Stimulated activated CD8-positive, alpha-beta memory T cell treated with anti-CD3 and anti-CD28 coated beads, Interleukin-2, amount 100 ng/mL, for 1 hour (primary cell): ENCODE measurements around the gene MINDY4B.

ENCODE experiments used
- DNase-seq, 2 donors: peaks; one replicate each; pipeline ENCODE4 v3.0.0-alpha.2; 2020; ENCODE audit warnings: low read depth in 2 of 2

MINDY4B gene

DNA sequence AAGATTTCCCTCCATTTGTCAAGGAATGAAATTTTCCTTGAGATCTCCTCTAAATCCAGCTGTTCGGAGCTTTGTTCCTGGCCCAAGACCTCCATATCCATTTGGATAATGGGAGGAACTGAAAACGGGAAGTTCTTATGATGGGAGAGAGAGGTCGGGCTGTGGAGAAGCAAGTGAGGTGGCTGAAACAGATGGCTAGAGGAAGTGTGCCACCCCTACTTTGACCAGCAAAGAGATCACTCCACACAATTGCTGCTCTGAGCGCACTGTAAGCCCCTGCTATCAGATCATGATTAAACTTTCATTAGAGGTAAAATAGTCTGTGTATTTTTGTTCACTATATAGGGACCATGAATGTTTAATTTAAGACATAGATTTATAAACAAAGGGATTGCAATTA, at the start of gene MINDY4B:
MINDY4B (minus strand) TSS at position 101 of the 400 bp plus-strand sequence; CDS start at position 101, 0 bp downstream.
- no peak for DNase-seq

DNA sequence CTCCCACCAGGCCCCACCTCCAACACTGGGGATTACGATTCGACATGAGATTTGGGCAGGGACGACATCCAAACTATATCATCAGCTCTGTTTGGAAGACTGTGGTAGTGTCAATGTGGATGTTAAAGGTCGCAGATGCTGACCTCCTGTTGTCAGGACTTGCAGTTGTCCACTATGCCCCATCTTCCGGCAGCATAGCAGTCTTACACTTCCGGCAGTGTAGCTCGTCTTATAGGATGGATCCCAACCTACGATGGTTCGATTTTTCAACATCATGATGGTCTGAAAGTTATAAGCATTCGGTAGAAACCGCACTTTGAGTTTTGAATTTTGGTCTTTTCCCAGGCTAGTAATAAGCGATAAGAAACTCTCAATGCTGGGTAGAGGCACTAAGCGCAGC, 46.7 kb upstream of the MINDY4B start:
- DNase-seq = no peak

DNA sequence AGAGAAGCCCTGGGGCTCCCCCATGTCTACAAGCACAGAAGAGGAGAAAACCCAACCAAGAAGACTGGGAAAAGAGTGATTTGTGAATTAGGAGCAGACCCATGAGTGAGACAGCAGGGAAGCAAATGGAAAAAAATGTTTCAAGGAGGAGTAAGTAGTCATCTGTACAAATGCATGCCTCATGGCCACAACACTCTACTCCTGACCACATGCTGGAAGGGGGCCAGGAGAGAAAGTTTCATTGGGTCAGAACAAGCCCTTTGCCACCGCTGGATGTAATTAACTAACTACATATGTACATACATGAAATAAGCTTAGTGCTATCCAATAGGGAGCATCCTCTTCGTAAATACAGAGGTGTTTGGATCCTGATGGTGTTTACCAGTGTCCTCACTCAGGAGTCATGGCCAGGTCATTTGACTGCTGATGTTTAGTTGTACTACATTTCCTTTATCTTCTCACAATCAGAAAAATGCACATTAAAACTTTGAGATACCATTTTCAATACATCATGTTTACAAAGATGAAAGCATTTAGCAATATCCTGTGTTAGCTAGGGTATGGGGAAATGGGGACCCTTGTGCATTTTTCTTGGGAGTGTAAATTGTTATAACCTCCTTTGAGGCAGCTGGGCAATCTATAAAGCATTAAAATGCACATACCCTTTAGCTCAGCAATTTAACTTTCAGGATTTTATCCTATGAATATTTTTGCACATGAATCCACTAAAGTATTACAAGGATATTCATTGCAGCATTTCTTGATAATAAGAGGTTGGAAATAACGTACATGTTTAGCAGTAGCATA, 40.2 kb upstream of the MINDY4B start:
- DNase-seq = no peak

DNA sequence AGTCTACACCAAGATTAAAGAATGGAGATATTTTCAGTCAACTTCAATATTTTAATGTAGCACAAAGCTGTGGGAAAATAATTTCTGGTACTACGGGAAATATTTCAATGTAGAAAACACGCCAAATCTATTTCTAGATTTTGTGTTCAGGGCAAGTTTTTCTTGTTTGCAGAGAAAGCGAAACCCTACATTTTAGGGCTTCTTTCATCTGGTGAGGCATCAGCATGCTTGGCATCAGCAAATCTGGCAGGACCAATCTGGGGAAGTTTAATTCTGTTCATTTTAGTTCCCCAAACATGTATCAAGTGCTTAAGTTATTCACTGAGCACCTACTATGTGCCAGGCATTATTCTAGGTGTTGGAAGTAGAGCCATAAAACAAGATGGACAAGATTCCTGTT, 37.0 kb upstream of the MINDY4B start:
- no peak for DNase-seq

DNA sequence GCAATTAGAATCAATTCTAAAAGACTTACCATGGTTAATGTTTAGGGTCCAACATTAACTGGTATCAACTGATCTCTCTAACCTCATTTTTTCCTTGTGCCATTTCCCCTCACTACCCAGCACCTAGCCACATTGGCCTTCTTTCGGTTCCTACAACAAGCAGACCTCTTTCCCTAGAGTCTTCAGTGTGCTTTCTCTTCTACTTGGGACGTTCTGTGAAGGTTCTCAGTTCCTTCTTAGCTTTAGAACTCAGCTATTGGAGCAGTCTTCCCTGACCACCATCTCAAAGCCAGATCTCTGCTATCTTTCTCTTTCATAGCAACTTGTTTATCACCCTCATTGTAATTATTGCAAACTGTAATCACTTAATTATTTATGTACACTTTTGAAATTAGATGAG, 31.5 kb upstream of the MINDY4B start:
- no peak for DNase-seq

DNA sequence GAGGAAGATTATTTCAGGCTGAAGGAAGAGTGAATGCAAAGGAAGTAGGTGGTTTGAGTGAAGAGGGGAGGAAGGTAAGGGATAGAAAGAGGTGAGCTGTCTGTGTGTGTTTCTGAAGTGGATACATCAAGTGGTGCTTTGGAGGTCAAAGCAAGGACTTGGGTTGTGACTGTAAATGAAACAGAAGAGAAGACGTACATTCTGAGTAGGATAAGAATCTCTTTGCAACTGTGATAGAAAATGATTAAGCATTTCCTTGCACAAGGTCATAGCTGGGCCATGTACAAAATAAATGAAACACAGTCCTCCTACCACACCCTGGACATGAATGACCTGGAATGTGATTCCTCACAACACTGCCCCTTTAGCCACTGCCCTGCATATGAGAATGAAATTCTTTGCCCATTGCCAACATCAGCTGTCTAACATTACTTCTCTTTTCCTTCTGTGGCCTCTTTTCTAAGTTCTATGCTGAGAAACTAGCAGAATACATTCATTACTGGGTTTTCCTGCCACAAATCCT, 28.3 kb upstream of the MINDY4B start:
- DNase-seq = no peak

DNA sequence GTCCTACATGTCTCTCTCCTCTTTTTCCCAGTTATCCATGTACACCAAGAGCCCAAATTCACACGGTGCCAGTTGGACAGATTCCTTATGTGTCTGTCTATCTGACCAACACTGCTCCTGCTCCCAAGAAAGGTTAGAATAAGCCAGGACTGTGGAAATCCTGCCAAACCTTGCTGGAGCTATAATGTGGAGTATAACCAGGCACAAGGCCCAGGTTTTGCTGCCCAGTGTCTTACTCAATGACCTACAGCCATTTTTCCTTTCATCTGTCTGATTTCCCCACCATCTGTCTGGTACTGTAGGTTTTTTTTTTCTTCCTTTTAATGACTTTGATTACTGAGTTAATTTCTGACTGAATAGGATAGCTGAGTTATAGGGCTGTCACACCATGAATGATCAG, 26.5 kb upstream of the MINDY4B start:
- no peak for DNase-seq

DNA sequence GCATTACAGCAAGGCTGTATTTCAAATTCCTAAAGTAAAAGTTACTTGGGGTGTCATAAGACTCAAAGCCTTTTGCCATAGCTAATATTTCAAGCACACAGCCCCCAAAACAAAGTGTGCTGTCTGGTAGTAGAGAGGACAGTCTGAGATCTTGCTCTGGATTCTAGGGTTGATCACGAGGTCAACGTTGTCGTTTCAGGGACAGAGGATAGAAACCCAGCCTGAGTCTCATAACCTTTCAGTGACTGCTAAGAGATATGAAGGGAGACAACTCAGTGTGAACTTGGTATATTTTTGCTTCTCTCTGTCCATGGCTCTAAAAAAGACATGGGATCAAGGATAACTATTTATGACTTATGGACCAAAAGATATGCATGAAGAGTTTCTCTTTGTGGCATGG, 25.6 kb upstream of the MINDY4B start:
- no peak for DNase-seq

DNA sequence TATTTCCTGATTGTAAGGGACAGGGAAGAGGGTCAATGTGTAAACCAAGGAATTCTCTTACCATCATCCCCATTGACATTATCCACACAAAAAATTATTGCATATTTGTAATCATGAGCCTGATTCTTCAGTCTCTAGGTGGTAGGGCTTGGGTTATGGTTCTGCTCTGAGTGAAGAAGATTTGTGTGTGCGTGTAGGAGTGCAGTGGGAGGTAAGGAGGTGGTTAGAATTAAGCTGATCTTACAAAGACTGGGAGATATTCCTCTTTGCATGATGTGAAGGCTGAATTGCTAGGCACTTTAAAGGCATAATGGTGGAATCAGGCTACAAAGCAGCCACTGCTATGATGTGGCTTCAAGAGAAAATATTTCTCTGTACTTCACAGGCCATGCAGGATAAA, 23.0 kb upstream of the MINDY4B start:
- DNase-seq = no peak

DNA sequence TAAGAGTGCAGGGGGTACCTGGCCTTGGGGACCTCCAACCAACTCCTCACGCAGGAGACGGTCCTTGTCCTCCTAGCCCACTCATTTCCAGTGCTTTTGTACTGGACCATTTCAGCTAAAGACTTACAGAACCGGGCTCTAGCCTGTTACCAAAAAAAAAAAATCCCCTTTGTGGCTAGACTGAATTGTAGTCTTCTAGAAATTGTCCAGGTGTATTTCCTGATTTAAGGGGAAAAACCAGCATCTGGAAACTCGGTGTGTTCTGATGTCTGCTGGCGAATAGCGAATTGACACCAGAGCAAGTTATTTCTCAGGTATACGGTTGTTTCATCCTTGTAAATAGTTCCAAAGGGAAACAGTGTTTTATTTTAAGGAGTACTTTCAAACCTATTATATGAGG, 21.1 kb upstream of the MINDY4B start:
- no peak for DNase-seq

DNA sequence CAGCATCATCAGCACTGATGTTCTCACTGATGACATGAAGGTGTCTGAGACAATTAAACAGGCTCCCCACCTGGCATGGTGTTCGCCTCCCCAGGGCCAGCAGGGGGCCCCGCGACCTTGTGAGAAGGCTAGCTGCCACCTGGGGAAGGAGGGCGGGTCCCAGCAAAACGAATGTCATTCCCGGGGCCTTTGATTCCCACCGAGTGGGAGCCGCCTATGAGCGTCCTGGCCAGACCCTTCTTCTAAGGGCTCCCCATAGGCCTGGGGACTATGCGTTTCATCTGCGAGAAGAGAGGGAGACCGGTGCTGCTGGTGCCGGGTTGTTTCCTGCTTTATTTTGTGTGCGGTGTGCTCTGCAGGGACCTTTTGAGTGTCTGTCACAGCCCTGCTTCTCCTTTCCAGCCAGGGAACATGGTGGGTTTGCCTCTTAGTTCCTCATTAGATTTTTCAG, 20.5 kb upstream of the MINDY4B start:
- DNase-seq = peak in 1 of 2 donors; percentile 16

DNA sequence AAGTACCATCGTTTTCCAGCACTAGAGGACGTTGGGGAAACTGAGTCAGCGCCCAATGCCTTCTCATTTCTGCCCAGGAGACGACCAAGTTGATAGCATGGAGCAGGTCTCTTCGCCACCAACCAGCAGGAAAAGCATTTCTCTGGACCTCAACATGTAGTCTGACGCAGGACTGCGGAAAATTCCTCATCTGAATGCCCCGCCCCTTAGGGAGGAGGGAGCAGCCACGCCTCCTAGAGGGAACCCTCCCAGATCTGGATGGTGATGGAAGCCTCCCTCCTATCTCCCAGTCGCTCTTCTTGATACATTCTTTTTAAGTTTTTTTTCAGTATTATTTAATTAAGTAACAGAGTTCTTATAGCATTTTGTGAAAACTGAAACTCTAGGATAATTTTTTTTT, 17.4 kb upstream of the MINDY4B start:
- no peak for DNase-seq

DNA sequence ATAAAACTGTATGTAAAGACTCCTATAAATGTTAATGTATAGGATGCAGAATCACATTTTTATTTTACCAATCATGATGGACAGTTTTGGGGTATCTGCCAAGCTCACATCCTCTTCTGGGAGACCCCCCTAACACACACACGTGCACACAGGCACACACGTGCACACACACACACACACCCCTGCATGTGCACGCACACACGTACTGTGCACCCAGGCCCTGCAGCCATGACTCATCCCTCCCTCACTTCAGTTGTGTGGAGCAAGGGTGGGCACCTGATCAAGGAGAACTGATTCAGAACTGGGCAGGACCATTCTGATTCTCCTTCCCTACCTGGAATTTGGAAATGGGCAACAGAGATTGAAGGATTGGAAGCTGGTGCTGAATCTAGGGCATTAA, 16.0 kb upstream of the MINDY4B start:
- DNase-seq = no peak

DNA sequence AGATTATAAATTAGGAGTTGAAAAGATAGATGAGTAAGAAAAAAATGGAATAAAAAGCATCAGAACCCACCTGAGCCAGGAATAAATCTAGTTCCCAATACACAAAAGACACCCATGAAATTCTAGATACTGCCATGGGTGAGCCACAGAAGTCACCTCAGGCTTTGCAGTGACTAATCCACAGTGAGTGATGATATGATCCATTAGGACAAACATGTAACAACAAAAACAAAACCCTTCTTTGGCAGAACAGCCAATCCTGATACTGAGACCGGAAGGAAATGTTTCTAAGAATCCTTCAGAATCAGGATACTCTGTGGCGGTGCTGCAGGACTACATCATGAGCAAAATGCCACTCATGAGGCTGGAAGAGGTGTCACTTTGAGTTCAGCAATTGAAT, 15.0 kb upstream of the MINDY4B start:
- no peak for DNase-seq

DNA sequence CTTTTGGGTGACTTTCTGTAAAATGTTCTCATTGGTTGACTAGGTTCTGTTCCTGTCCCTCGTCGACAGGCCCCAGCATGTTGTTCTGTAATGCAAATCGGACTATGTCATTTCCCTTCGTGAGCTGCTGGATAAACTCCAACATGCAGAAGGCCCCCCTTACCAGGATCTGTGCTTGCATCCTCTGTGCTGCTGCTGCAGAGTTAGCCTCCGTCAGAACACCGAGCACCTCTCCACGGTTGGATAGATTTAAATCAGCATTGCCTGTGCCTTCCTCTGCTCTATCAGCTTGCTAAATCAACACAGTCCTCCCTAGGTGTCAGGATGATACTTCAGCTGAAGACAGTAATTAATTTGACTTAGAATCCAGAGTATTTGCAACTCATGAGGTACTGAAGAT, 12.7 kb upstream of the MINDY4B start:
- DNase-seq = no peak

DNA sequence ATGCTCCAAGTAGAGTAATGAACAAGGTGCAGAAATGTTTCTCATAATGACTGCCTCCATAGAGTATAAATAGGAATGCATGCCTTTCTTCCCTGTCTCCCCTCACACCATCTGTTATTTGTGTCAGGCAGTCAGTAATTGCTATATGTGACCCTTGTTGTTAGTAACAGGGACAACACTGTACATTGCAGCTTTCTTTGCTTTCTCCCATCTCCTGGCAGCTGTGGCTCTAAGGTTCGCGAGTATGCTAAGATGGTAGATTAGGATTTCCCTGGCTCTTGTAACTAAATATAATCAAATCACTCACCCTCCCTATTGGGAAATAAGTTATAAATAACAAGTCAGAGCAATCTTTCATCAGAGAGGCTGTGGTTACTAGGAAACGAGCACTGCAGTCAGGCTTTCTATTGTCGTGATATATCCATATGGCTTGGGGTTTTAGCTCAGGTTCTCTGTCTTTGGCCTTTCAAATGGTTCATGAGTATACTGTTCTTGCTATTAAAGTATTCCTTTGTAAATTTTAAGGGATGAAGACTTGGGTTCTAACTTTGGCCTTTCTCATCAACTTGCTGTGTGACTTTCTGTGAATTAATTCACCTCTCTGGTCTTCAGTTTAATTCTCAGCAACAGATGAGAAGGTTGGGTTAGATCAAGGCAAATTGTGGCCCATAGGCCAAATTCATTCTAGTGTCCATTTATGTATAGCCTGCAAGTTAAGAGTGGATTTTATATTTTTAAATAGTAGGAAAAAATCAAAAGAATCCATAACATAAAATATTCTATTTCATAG, 8.1 kb upstream of the MINDY4B start:
- no peak for DNase-seq

DNA sequence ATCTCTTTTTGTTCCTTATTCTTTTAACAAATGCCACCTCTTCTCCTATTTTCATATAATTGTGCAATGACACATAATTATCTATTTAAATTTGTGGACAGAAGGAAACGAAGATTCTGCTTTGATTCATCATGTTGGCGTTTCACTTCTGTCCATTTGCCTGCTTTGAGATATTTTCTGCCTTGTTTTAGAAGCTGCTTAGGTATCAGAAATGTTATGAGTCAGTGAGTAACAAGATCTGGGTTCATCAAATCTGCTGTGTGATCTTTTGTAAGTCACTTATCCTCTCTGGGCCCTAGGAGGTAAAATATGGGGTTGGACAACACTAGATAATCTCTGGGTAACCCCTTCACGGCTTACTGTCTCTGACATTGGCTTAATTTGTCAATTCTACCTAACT, 7.3 kb upstream of the MINDY4B start:
- no peak for DNase-seq

DNA sequence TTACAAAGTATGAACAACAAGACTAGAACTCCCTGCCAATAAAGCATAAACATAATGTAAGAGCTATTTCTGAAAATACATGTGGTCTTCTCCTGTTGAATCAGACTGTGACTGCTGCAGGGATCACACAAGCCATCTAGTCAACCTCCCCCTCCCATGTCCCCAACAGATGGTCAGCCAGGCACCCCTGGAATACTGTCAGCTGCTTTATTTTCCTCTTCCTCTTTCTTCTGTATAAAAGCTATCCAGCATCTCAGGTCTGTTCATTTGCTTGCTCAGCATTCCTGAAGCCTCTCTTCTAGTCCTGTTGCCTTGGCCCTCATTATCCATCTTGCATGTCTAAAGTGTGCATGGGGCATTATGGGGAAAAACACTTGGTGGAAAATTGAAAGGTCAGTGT, 6.5 kb upstream of the MINDY4B start:
- no peak for DNase-seq

DNA sequence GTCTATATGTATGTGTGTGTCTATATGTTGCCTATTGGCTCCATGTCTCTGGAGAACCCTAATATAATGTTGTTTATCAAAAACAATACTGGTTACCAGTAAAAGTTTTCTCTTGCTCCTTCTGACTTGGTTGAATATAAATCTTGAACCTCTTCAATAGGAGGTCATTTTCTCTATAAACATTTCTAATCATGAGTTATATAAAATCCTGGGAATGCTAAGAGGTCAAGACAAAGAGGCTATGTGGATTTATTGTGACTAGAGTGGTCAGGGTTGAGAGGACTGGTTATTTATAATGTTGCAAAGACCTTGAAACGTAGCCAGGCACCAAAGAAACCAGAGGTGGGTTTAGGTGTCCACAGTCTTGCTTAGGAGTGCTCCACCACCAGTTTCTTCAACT, 1.2 kb upstream of the MINDY4B start:
- DNase-seq = no peak

DNA sequence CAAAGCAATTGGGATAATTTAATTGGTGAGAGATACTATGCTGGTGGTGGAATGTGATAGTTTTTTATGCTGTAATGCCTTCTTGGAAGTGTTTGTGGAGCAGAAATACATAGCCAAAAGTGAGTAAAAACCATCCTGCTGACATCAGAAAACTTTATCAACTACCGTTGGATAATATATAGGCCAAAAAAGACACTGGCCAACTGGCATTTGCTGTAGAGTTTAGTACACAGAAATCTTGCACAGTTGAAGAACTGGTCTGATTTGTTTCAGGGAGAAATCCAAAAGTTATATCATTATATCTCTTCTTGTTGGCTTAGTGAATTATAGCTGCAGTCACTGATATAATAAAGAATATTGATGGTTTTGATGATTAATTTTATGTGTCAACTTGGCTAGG, 507 bp upstream of the MINDY4B start:
- no peak for DNase-seq

DNA sequence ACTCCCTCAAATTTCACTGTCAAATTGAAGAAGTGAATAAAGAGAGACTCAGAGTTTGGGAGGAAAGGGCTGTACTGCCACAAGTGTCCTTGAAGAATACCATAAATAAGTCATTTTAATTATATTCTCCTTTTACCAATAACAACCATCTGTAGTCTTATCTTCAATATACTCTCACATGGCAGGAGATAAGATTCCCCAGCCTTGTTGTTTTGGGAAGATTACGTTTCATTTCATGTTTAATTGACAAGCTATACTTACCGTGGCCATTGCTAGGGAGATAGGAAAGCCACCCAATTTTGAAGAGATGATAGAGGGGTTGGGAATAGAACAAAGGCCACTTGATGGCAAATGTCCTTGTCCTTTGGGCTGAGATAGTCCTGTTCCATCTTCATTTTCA, 2.3 kb downstream of the MINDY4B start:
- DNase-seq = no peak

DNA sequence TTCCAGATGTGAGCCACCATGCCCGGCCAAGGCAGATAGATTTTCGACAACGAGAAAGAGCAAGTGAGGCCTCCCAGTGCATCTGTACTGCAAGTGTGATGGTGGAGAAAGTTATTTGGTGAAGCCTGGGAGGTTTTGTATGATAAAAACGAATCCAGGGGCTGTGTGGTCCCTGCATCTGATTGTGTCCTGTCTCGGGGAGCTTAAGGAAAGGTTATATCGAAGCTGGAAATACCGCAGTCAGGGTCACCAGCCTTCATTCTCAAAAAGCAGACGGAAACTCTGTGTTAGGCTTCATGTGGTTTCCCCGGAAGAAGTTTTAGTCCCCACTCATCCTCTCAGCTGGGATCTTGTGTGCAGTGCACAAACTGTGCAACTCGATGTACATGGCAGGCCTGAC, 3.4 kb downstream of the MINDY4B start:
- no peak for DNase-seq

DNA sequence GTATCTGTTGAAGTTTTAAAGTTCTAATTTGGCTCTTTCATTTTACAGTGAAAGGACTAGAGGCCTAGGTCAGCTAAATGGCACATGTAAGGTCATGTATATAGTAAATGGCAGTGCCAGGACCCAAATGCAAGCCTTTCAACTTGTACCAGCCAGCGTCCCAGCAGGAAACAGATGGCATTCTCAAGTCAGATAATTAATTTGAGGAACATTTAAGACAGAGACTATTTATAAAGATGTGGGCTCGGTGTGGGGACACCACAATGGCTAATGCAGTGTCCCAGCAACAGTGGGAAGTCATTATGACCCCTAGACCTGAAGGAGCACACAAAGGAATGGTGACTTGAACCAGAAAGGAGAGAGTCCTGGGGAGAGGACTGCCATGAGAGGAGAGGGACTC, 6.1 kb downstream of the MINDY4B start:
- no peak for DNase-seq
